Astrocyte (in vitro differentiated cells and primary cell): ENCODE data around the gene HMGCL.

ENCODE experiments used
- EZH2 ChIP-seq: IDR thresholded peaks from 2 replicates; pipeline ENCODE4 v1.6.1; 2012; ENCODE audit warnings: mild to moderate bottlenecking, low read length, inconsistent platforms; ENCODE audit not compliant: insufficient read depth
- TF ChIP-seq, protein P1 (sequence below): IDR thresholded peaks from 2 replicates; pipeline ENCODE4 v1.5.1; 2011; ENCODE audit warnings: low read depth, mild to moderate bottlenecking, inconsistent platforms, low read length, moderate library complexity; ENCODE audit not compliant: insufficient read depth

DNA sequence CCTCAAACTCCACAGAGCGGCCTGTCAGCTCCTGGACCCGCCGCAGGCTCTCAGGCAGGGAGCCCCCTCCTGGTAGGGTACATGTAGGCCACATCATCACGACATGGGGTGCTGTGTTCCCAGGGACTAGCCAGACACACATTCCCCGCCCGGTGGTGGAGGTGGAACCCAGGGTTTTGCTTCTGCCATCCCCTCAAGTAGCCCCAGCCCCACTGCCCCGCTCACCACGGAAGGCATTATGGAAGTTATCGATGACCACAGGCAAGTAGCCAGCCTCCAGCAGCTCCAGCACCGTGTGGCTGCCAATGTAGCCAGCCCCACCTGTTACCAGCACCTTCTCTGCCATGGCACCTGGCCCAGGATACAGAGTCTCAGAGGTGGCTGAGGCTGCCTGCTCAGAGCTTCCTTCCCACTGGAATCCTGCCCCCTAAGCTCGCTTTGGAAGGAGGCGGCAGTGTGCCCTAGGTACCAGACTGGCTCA, 26.5 kb downstream of the HMGCL start:
- TF ChIP-seq, protein P1, sequence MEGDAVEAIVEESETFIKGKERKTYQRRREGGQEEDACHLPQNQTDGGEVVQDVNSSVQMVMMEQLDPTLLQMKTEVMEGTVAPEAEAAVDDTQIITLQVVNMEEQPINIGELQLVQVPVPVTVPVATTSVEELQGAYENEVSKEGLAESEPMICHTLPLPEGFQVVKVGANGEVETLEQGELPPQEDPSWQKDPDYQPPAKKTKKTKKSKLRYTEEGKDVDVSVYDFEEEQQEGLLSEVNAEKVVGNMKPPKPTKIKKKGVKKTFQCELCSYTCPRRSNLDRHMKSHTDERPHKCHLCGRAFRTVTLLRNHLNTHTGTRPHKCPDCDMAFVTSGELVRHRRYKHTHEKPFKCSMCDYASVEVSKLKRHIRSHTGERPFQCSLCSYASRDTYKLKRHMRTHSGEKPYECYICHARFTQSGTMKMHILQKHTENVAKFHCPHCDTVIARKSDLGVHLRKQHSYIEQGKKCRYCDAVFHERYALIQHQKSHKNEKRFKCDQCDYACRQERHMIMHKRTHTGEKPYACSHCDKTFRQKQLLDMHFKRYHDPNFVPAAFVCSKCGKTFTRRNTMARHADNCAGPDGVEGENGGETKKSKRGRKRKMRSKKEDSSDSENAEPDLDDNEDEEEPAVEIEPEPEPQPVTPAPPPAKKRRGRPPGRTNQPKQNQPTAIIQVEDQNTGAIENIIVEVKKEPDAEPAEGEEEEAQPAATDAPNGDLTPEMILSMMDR: no peak
- no peak for TF ChIP-seq EZH2
